Left lung (tissue), 10 donors: ENCODE results near the gene TRAF3IP1. TPM values are rescaled to one million over a fixed set of nuclear protein-coding genes. Genes with fewer than 3 reads are reported as not detected.

Source experiments
- ATAC-seq: fragments of 200-7000 bp; cut with Tn5 transposase; one replicate; pipeline ENCODE4 v1.9.1; 2020; ENCODE audit warnings: moderate library complexity
- DNase-seq, 4 donors: peaks; one replicate each; pipeline ENCODE4 v3.0.0-alpha.2; 2013 to 2020
- H3K27ac ChIP-seq, 2 donors: fragments of 200-600 bp; sonication (generic) in 1 of 2; one replicate each; pipeline versions ENCODE4 v1.5.0 to v1.8.0; 2020 to 2021
- H3K27me3 ChIP-seq, 2 donors: fragments of 200-600 bp; sonication (generic) in 1 of 2; one replicate each; pipeline versions ENCODE4 v1.5.0 to v1.8.0; 2020 to 2021
- H3K36me3 ChIP-seq, 2 donors: fragments of 200-600 bp; sonication (generic) in 1 of 2; one replicate each; pipeline versions ENCODE4 v1.5.0 to v1.8.0; 2020 to 2021
- H3K4me1 ChIP-seq, 2 donors: fragments of 200-600 bp; one replicate each; pipeline ENCODE4 v1.8.0; 2021
- H3K4me3 ChIP-seq, 2 donors: fragments of 200-600 bp; sonication (generic) in 1 of 2; one replicate each; pipeline versions ENCODE4 v1.5.0 to v1.8.0; 2020 to 2021; ENCODE audit warnings: mild to moderate bottlenecking in 1 of 2
- H3K9me3 ChIP-seq, 2 donors: fragments of 200-600 bp; sonication (generic) in 1 of 2; one replicate each; pipeline versions ENCODE4 v1.5.0 to v1.8.0; 2020 to 2021
- intact Hi-C, 2 donors: fragments of 100-400 bp; cut with DNase I; formaldehyde crosslinking; loops; one replicate each; pipeline versions ENCODE4 v1.11.2 to v1.14.2; 2022
- polyA plus RNA-seq, 6 donors: library from polyadenylated mRNA; unstranded; fragments of 120-200 nt; gene quantifications; one replicate each; pipeline ENCODE4 v1.2.1, GENCODE V29; 2013; ENCODE audit not compliant: insufficient read length in 6 of 6
- total RNA-seq, 2 donors: library from RNA; stranded (reverse); fragmentation: NEBNext Ultra II Directional; extraction: Animal tissue kit (Norgen Biotek cat#: 25700); gene quantifications; one replicate each; pipeline ENCODE4 v1.2.1, GENCODE V29; 2021
- TF ChIP-seq, protein P1 (sequence below), 2 donors: fragments of 200-600 bp; sonication (generic) in 1 of 2; IDR thresholded peaks; one replicate each; pipeline versions ENCODE4 v1.5.0 to v1.8.0; 2021; ENCODE audit warnings: antibody characterized with exemption in 2 of 2
- donor health status: DM: no; HTN: yes; CAD: no.
- donor health status: DM: no; HTN: no; CAD: no.

TRAF3IP1 gene
- total and polyA plus RNA-seq, 8 donors, result 11.6 to 22.6 (median 19.7) TPM

DNA sequence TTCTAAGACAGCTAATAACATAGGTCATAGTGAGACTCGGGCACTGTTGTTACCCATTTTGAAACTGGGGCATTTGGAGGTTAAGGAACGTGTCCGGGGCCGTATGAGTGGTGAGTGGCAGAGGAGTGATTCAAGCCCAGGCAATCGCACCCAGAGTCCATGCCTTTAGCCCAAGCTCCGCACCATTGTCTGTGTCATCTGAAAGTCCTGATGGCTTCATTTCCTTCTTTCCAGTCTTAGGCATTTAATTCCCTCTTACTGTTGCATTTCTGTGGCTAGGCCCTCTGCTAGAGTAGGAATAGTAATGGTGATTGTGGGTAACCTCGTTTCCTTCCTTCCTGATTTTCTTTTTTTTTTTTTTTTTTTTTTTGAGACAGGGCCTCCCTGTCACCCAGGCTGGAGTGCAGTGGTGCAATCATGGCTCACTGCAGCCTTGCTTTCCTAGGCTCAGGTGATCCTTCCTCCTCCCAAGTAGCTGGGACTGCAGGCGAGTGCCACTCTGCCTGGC is 56.6 kb downstream of the TRAF3IP1 start:
- Histone ChIP-seq H3K4me1 (peaks cover 0 to 53% of the 10 kb centered on the region in 2 donors), H3K4me3 (no peak overlapping the region), H3K27me3 (no peaks in the 10 kb centered on the region), H3K27ac (peak overlapping the region in 1 of 2 donors; percentile 67), H3K36me3 (no peaks in the 10 kb centered on the region), H3K9me3 (no peaks in the 10 kb centered on the region)
- DNase-seq (no peak), ATAC-seq (peak; percentile 47)
- TF ChIP-seq, protein P1, sequence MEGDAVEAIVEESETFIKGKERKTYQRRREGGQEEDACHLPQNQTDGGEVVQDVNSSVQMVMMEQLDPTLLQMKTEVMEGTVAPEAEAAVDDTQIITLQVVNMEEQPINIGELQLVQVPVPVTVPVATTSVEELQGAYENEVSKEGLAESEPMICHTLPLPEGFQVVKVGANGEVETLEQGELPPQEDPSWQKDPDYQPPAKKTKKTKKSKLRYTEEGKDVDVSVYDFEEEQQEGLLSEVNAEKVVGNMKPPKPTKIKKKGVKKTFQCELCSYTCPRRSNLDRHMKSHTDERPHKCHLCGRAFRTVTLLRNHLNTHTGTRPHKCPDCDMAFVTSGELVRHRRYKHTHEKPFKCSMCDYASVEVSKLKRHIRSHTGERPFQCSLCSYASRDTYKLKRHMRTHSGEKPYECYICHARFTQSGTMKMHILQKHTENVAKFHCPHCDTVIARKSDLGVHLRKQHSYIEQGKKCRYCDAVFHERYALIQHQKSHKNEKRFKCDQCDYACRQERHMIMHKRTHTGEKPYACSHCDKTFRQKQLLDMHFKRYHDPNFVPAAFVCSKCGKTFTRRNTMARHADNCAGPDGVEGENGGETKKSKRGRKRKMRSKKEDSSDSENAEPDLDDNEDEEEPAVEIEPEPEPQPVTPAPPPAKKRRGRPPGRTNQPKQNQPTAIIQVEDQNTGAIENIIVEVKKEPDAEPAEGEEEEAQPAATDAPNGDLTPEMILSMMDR (IDR thresholded peaks at IDR 0.05), result no peak
- intact Hi-C loops, result no loop called here

- intact Hi-C loops, result no loop called here
- no peaks in the 10 kb centered on the region for H3K9me3 ChIP-seq
- peaks cover 0 to 67% of the 10 kb centered on the region in 2 donors for H3K4me1 ChIP-seq
- ATAC-seq (no peak), DNase-seq (peak in 1 of 4 donors; percentile 49)
- TF ChIP-seq, protein P1 (IDR thresholded peaks at IDR 0.05), result no peak
- no peak overlapping the region for H3K27ac ChIP-seq
- peaks cover 0 to 7% of the 10 kb centered on the region in 2 donors for H3K36me3 ChIP-seq
- no peak overlapping the region for H3K4me3 ChIP-seq
- no peaks in the 10 kb centered on the region for H3K27me3 ChIP-seq
These were observed 58.1 kb downstream of the TRAF3IP1 start for GRCh38 chr2:238378230-238379095.

DNA sequence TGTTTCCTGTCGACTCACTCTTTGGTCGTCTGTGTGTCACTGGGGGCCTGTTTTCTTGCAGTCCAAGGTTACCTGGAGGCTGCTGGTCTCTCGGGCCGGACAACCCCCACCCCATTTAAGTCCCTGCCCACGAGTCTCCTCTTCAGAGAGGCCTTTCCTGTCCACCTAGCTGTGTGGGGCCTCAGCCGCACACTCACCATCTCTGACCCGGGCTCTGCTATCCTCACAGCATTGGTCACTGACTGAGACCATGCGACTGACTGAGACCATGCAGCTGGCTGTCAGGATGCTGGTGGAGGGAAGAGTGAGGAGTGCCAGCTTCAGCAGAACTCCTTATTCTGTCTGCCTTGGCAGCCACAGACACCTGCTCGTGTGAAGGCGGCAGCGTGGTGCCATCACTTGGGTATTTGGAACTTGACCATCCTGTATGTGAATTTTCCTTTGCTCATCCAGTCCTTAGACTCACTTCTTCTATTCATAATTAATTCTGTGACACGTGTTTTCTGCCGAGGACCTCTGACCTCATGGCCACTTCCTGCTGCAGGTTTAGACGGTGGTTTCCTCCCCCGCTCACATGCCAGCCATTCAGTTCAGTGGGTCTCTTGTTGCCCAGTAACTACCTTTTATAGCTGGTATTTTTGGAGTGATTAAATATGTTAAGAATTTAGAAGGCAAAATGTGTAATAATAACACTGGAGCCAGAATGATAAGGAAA is 58.9 kb downstream of the TRAF3IP1 start:
- peaks cover 0 to 8% of the 10 kb centered on the region in 2 donors for H3K36me3 ChIP-seq
- H3K4me3 ChIP-seq, result no peak overlapping the region
- H3K9me3 ChIP-seq, result no peaks in the 10 kb centered on the region
- intact Hi-C loops, result no loop called here
- no peak overlapping the region for H3K27ac ChIP-seq
- peaks cover 0 to 75% of the 10 kb centered on the region in 2 donors for H3K4me1 ChIP-seq
- peak; percentile 24 for ATAC-seq
- no peaks in the 10 kb centered on the region for H3K27me3 ChIP-seq
- TF ChIP-seq, protein P1 (IDR thresholded peaks at IDR 0.05), result no peak
- DNase-seq, result peak in 2 of 4 donors; percentile 49 to 62

DNA sequence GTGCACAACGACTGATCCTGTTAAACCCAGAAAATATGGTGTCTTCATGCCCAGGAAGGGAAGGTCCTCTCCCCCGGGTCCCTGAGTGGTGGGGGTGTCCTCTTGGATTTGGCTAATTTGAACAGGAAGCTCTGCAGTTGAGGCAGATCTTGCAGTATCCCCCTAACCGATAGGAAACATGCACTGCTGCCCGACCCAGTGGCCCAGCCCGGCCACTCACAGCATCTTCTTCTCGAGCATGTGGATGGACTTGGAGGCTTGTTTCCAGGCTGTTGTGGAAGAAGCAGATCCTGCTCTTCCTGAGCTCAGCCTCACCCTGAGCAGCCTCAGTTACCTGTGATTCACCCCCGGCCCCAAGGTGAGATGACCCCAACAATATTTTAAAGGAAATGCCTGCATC is 60.0 kb downstream of the TRAF3IP1 start:
- Histone ChIP-seq H3K27ac (no peak overlapping the region), H3K9me3 (no peaks in the 10 kb centered on the region), H3K36me3 (peaks cover 0 to 8% of the 10 kb centered on the region in 2 donors), H3K27me3 (no peaks in the 10 kb centered on the region), H3K4me1 (peaks cover 0 to 75% of the 10 kb centered on the region in 2 donors), H3K4me3 (no peak overlapping the region)
- peak in 1 of 4 donors; percentile 51 for DNase-seq
- intact Hi-C loops, result no loop called here
- TF ChIP-seq, protein P1 (IDR thresholded peaks at IDR 0.05), result no peak
- no peak for ATAC-seq

- no peak overlapping the region for H3K4me3 ChIP-seq
- ATAC-seq (peak; percentile 46), DNase-seq (no peak)
- intact Hi-C loops, result no loop called here
- no peak overlapping the region for H3K27ac ChIP-seq
- H3K9me3 ChIP-seq, result no peaks in the 10 kb centered on the region
- H3K36me3 ChIP-seq, result peaks cover 0 to 8% of the 10 kb centered on the region in 2 donors
- TF ChIP-seq, protein P1 (IDR thresholded peaks at IDR 0.05), result no peak
- peaks cover 0 to 79% of the 10 kb centered on the region in 2 donors for H3K4me1 ChIP-seq
- H3K27me3 ChIP-seq, result no peaks in the 10 kb centered on the region
These were observed 60.5 kb downstream of the TRAF3IP1 start for GRCh38 chr2:238380785-238381184.
